HG02798 (cell line): ENCODE data around the gene KLK15.

Experiments used
- ATAC-seq: cut with Tn5 transposase; IDR thresholded peaks from one replicate; pipeline ENCODE4 v1.9.1; 2021; ENCODE audit warnings: mild to moderate bottlenecking; ENCODE audit not compliant: unreplicated experiment, poor library complexity

The KLK15 gene

DNA sequence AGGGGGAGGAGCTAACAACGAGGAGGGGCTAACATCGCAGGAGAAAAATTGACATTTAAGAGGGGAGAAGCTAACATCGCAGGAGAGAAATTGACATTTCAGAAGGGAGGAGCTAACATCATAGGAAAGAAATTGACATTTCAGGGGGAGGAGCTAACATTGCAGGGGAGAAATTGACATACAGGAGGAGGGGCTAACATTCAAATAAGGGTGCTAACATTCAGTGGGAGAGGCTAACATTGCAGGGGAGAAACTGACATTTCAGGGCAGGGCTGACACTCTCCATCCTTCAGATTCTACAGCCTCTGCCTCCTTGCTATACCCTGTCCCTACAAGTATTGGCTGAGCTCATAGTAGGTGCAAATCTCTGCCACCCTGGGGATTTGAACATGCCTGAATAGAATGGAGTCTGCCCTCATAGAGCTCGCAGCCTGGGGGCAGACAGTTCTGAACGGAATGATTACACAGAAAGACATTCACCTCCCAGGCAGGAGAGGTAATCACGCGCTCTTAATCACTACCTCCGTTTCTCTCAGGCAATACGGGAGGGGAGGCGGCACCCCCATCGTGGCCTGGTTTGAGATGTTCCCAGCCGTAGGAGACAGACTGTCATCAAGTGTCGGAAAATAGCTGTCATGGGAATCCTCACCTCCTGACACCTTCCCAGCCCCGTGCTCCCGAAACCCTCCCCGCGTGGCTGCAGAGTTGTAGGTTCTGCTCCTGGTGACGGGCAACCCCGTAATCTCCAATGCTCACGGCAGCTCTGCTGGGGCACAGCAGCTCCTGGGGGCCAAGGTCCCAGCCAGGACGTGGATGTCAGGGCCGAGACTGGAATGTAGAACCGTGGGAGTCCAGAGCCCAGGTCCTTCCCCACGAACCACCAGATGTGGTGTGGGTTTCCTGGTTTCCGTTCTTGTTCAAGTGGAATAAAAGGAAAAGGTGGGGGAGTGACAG lies 53.6 kb downstream of the KLK15 start:
- ATAC-seq: no peak

GRCh38 chr19:50778906-50779430 lies 54.4 kb downstream of the KLK15 start:
- ATAC-seq: no peak

GRCh38 chr19:50777830-50778303 lies 55.5 kb downstream of the KLK15 start:
- ATAC-seq: no peak

DNA sequence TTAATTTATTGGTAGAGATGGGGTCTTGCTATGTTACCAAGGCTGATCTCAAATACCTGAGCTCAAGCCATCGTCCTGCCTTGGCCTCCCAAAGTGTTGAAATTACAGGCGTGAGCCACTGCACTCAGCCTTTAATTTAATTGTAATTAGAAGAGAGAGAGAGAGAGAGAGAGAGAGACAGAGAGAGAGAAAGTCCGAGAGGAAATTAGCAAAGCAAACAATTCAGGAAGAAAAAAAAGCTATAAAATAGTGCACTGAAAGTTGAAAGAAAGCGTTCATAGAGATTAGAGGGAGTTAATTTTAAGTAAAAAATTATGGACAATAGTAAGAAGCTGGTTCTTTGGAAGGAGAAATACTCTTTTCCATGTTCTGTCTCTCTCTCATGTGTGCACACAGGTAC lies 56.1 kb downstream of the KLK15 start:
- no peak for ATAC-seq

DNA sequence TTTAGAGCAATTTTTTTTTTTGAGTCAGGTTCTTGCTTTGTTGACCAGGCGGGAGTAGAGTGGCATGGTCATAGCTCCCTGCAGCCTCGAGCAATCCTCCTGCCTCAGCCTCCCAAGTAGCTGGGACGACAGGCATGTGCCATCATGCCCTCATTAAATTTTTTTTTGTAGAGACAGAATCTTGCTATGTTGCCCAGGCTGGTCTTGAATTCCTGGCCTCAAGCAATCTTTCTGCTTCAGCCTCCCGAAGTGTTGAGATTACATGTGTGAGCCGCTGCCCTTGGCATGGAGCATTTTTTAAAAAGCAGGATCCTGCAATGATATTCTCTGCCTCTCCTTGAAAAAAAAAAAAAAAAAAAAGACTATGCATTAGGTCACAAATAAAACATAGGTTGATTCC lies 57.2 kb downstream of the KLK15 start:
- ATAC-seq: no peak
